ENCODE measurements around the gene ASPRV1. TPM values are rescaled to one million over a fixed set of nuclear protein-coding genes. Genes with fewer than 3 reads are reported as not detected.

ASPRV1 gene
- total and polyA plus RNA-seq, 4 donors: 0.19 to 0.75 (median 0.23) TPM

DNA sequence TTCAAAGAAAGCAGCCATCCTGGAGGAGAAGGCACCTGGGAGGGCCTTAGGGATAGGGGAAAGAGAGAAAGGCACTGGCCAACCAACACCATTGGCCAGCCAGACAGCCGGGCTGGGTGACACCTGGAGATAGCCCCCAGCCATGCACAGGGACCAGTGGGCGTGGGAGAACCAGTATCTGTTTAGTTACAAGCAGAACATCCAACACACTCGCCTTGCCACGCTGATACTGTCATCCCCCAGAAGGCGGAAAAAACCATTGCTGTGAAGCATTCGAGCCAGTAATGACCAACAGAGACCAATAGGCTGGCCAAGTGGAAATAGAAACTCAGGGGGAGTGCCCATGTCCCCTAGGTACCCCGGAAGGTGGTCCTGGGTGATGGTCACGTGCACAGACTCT is 15.5 kb downstream of the ASPRV1 start:
- Histone ChIP-seq H3K27me3 (ENCODE audit: control insufficient read depth in 4 of 4, insufficient read depth in 4 of 4, low read length in 3 of 4) (no peaks in the 10 kb centered on the region), H3K4me1 (ENCODE audit: control insufficient read depth in 4 of 4, insufficient read depth in 4 of 4, low read length in 3 of 4) (no peaks in the 10 kb centered on the region), H3K4me3 (ENCODE audit: low read depth in 1 of 3, low read length in 3 of 3) (no peak overlapping the region), H3K27ac (ENCODE audit: low read depth in 1 of 2, low read length in 2 of 2) (peak overlapping the region; percentile 25 to 46), H3K36me3 (ENCODE audit: control insufficient read depth in 4 of 4, insufficient read depth in 3 of 4, low read depth in 1 of 4, low read length in 3 of 4) (peaks cover 0 to 23% (median 9%) of the 10 kb centered on the region in 4 donors), H3K9ac (ENCODE audit: low read depth in 1 of 2, low read length in 2 of 2) (no peak overlapping the region), H3K9me3 (ENCODE audit: control insufficient read depth in 4 of 4, low read length in 3 of 4) (no peaks in the 10 kb centered on the region)
- no peak for DNase-seq (ENCODE audit: low spot score)
- 95% methylated on average over 8 of the region's 8 CpGs for WGBS
- TF ChIP-seq SP1 (IDR thresholded peaks at IDR 0.05): no peak
- TF ChIP-seq, protein P1, sequence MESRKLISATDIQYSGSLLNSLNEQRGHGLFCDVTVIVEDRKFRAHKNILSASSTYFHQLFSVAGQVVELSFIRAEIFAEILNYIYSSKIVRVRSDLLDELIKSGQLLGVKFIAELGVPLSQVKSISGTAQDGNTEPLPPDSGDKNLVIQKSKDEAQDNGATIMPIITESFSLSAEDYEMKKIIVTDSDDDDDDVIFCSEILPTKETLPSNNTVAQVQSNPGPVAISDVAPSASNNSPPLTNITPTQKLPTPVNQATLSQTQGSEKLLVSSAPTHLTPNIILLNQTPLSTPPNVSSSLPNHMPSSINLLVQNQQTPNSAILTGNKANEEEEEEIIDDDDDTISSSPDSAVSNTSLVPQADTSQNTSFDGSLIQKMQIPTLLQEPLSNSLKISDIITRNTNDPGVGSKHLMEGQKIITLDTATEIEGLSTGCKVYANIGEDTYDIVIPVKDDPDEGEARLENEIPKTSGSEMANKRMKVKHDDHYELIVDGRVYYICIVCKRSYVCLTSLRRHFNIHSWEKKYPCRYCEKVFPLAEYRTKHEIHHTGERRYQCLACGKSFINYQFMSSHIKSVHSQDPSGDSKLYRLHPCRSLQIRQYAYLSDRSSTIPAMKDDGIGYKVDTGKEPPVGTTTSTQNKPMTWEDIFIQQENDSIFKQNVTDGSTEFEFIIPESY (IDR thresholded peaks at IDR 0.05): no peak
- no peak for TF ChIP-seq HNF4A (conservative IDR thresholded peaks at IDR 0.05)
- TF ChIP-seq FOXA1 (IDR thresholded peaks at IDR 0.05): no peak
- TF ChIP-seq HNF4G (IDR thresholded peaks at IDR 0.05): no peak
- TF ChIP-seq RXRA (IDR thresholded peaks at IDR 0.05): no peak
- TF ChIP-seq RAD21 (IDR thresholded peaks at IDR 0.05): no peak
- no peak for TF ChIP-seq MAX (IDR thresholded peaks at IDR 0.05)
- TF ChIP-seq FOXA2 (IDR thresholded peaks at IDR 0.05): no peak
- TF ChIP-seq JUND (IDR thresholded peaks at IDR 0.05): no peak
- TF ChIP-seq EGR1 (IDR thresholded peaks at IDR 0.05; ENCODE audit: low read depth in 2 of 2): no peak
- no peak for TF ChIP-seq GABPA (IDR thresholded peaks at IDR 0.05 in 1 of 2, conservative IDR thresholded peaks at IDR 0.05 in 1 of 2)
- TF ChIP-seq TAF1 (conservative IDR thresholded peaks at IDR 0.05): no peak
- no peak for TF ChIP-seq YY1 (IDR thresholded peaks at IDR 0.05)
- no peak for TF ChIP-seq NR2F2 (IDR thresholded peaks at IDR 0.05)
- no peak for TF ChIP-seq CTCF (IDR thresholded peaks at IDR 0.05; ENCODE audit: low read depth, low read length, missing input control)
- TF ChIP-seq ATF3 (IDR thresholded peaks at IDR 0.05): no peak
- TF ChIP-seq, protein P2, sequence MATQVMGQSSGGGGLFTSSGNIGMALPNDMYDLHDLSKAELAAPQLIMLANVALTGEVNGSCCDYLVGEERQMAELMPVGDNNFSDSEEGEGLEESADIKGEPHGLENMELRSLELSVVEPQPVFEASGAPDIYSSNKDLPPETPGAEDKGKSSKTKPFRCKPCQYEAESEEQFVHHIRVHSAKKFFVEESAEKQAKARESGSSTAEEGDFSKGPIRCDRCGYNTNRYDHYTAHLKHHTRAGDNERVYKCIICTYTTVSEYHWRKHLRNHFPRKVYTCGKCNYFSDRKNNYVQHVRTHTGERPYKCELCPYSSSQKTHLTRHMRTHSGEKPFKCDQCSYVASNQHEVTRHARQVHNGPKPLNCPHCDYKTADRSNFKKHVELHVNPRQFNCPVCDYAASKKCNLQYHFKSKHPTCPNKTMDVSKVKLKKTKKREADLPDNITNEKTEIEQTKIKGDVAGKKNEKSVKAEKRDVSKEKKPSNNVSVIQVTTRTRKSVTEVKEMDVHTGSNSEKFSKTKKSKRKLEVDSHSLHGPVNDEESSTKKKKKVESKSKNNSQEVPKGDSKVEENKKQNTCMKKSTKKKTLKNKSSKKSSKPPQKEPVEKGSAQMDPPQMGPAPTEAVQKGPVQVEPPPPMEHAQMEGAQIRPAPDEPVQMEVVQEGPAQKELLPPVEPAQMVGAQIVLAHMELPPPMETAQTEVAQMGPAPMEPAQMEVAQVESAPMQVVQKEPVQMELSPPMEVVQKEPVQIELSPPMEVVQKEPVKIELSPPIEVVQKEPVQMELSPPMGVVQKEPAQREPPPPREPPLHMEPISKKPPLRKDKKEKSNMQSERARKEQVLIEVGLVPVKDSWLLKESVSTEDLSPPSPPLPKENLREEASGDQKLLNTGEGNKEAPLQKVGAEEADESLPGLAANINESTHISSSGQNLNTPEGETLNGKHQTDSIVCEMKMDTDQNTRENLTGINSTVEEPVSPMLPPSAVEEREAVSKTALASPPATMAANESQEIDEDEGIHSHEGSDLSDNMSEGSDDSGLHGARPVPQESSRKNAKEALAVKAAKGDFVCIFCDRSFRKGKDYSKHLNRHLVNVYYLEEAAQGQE (IDR thresholded peaks at IDR 0.05): no peak

Measured in liver (tissue), 9 donors.